GM12801 (cell line): ENCODE data around the gene GPR27.

ENCODE experiments used
- CTCF ChIP-seq: IDR thresholded peaks from one replicate; pipeline ENCODE4 v1.5.1; 2011; ENCODE audit warnings: control low read depth; ENCODE audit not compliant: insufficient read length; ENCODE audit errors: extremely low read depth

The GPR27 gene

DNA sequence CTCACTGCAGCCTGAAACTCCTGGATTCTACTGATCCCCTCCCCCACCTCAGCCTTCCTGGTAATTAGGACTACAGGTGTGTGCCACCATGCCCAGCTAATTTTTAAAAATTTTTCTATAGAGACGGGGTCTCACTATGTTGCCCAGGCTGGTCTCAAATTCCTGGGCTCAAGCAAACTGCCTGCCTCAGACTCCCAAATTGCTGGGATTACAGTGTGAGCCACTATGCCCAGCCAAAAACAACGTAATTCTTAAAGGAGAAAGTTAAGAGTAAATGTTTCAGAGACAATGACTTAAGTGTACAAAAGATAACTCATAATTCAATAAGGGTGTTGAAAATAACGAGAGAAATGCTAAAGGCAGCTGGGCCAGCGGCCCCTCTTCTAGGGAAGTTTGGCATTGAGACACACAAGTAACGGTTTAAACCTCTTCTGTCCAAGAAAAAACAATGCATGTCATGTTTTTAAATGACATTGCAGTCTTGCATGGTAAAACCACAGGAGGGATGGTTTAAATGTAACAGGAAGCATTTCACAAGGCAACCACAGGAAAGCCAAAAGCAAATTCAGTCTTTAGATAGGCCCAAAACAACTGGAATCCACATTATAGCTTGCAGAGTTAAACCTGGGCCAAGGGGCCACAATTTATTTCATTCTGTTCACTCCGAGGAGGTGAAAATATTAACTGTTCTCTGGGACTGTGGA, 26.2 kb downstream of the GPR27 start:
- no peak for TF ChIP-seq CTCF

GRCh38 chr3:71780430-71780829, 26.8 kb downstream of the GPR27 start:
- TF ChIP-seq CTCF = no peak

- TF ChIP-seq CTCF = no peak
Observed at GRCh38 chr3:71783152-71783551, 29.5 kb downstream of the GPR27 start.

GRCh38 chr3:71784201-71784913, 30.7 kb downstream of the GPR27 start:
- TF ChIP-seq CTCF = no peak

GRCh38 chr3:71784914-71785531, 31.4 kb downstream of the GPR27 start, which contains the start of gene PROK2:
TSS of gene PROK2 (minus strand) at chr3:71785148. CDS start at chr3:71785052, 96 bp downstream.
- TF ChIP-seq CTCF = no peak

DNA sequence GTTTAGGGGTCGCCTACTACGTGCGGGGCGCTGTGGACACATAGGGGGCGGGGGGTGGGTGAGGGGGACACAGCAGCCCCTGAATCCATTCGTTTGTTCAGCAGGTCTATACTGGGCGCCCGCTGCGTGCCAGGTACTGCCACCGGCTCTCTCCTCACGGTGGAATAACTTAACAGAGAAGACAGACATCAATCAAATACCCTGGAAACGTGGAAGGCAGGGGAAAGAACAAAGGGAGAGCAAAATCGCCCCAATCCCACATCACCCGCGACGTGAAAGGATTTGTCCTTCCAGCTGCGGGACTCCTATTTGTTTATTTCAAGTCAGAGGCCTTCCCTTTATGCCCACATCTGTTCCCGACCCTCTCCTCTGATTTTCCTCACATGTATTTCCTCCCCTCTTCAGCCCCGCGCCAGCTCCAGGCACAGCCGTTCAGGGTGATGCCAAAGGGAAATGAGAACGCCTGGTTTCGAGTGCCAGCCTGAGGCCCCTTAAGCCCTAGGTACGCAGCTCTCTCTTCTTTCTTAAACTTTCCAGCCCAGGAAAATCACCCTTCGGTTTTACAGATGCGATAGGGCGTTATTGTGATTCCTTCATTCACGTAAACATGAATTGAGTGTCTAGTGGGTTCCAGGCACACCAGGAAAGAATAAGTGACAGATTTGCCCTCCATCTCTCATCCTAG, 32.0 kb downstream of the GPR27 start:
- no peak for TF ChIP-seq CTCF

DNA sequence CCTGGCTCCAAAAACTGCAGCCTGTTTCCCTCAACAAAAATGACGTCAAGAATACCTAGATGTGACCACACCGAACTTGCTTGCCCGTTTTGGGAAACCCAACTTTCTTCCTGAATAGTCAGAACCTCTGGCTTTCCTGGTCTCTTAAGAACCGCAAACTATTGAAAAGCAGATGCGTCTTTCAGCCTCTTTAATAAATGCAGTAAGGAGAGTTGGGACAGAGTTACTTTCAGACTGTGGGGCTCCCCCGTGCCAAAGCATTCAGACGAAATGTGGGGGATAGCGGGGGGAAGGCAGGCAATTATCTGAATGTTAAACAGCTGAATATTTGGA, 32.5 kb downstream of the GPR27 start:
- no peak for TF ChIP-seq CTCF
